ENCODE results near the gene FTO. TPM values are rescaled to one million over a fixed set of nuclear protein-coding genes. Genes with fewer than 3 reads are reported as not detected.

FTO gene
- polyA plus RNA-seq, 3 donors: 16.8 to 51.0 (median 37.7) TPM

DNA sequence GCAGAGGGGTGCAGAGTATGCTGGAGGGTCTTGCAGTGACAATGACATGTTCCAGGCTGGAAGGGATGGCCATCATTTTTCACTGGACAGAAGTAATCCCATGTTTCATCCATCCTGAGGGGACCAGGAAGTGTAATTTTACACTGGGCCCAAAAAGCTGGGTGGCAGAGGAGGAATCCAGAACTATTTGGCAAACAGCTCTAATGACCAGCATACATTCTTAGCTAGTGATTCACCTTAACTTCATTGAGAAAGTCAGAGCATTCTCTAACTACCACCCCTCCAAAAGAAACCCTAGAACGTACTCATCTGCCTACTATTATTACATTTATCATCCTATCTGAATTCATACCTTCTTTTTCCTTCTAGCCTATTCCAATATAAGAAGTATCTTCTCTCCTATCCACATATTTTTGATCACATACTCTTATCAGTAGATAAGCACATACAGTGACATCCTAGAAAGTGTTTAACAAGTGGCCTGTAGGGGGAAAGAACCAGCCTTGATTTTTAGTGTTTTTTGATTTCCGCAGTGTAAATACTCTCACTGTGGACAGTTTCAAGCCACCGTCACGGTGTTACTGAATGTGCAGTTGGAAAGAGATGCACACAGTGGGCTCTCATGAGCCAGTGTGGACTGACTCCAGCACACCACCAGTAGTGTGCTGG, 118.1 kb downstream of the FTO start:
- Histone ChIP-seq H2AFZ (ENCODE audit: insufficient read depth, low read depth, low read length, poor library complexity, severe bottlenecking) (no peak overlapping the region), H3K27me3 (ENCODE audit: control insufficient read depth in 2 of 2, insufficient read depth in 2 of 2, low read length in 2 of 2) (no peaks in the 10 kb centered on the region), H3K4me1 (ENCODE audit: control insufficient read depth in 1 of 2, insufficient read depth in 2 of 2, low read length in 2 of 2) (peaks cover 2 to 11% of the 10 kb centered on the region in 2 donors), H3K79me2 (ENCODE audit: insufficient read depth, low read length) (no peaks in the 10 kb centered on the region), H3K9ac (ENCODE audit: insufficient read depth, low read length, poor library complexity, severe bottlenecking) (no peak overlapping the region), H3K9me3 (replicated peaks in 1 of 2; ENCODE audit: control insufficient read depth in 1 of 2, insufficient read depth in 1 of 2, low read length in 2 of 2) (no peaks in the 10 kb centered on the region), H3K27ac (ENCODE audit: low read depth in 1 of 2, low read length in 2 of 2) (no peak overlapping the region), H3K4me2 (replicated peaks; ENCODE audit: extremely low read depth, low read length, poor library complexity, severe bottlenecking) (no peak overlapping the region), H3K36me3 (replicated peaks in 1 of 2; ENCODE audit: control insufficient read depth in 1 of 2, insufficient read depth in 2 of 2, low read length in 2 of 2) (peaks cover 3 to 12% of the 10 kb centered on the region in 2 donors), H4K20me1 (ENCODE audit: insufficient read depth, low read length) (no peaks in the 10 kb centered on the region), H3K4me3 (replicated peaks in 1 of 3; ENCODE audit: low read depth in 2 of 3, low read length in 3 of 3) (no peak overlapping the region)
- Mint-ChIP-seq H3K36me3 (peaks cover 6 to 8% of the 10 kb centered on the region in 2 donors), H3K9me3 (no peaks in the 10 kb centered on the region), H3K4me3 (no peak overlapping the region), H3K27me3 (ENCODE audit: low read depth in 3 of 3) (no peaks in the 10 kb centered on the region), H3K27ac (peak overlapping the region in 1 of 7 donors; percentile 18), H3K4me1 (no peaks in the 10 kb centered on the region)
- no peak for DNase-seq
- TF ChIP-seq, protein P1, sequence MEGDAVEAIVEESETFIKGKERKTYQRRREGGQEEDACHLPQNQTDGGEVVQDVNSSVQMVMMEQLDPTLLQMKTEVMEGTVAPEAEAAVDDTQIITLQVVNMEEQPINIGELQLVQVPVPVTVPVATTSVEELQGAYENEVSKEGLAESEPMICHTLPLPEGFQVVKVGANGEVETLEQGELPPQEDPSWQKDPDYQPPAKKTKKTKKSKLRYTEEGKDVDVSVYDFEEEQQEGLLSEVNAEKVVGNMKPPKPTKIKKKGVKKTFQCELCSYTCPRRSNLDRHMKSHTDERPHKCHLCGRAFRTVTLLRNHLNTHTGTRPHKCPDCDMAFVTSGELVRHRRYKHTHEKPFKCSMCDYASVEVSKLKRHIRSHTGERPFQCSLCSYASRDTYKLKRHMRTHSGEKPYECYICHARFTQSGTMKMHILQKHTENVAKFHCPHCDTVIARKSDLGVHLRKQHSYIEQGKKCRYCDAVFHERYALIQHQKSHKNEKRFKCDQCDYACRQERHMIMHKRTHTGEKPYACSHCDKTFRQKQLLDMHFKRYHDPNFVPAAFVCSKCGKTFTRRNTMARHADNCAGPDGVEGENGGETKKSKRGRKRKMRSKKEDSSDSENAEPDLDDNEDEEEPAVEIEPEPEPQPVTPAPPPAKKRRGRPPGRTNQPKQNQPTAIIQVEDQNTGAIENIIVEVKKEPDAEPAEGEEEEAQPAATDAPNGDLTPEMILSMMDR (IDR thresholded peaks at IDR 0.05): no peak
- intact Hi-C loops (cut with micrococcal nuclease): no loop called here
- WGBS (ENCODE audit: insufficient coverage): 92% methylated on average over 2 of the region's 4 CpGs

DNA sequence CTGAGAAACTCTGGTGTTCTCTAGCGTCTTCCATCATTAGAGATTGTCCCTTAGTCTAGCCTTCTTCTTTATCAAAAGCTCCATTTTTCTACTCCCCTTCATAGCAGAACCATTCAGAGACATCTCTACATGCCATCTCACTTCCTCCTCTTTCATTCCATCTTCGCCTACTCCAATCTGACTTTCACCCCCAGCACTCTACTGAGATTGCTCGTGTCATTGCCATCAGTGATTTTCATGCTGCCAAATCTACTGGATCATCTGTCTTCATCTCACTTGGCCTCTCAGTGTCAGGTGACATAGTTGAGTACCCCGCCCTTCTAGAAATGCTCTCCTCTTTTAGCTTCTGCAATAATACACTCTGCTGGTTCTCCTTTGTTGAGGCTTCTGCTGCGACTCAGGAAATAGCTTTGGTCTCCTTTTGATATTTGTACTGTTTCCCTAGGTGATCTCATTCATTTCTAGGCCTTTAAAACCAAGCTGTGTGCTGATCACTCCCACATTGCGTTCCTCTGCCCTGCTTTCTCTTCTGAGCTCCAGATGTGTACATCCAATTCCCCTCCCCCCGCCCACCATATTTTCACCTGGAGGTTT, 119.1 kb downstream of the FTO start:
- no peak overlapping the region for H3K4me3 Mint-ChIP-seq
- peaks cover 6 to 10% of the 10 kb centered on the region in 2 donors for H3K36me3 Mint-ChIP-seq
- H3K4me2 ChIP-seq (replicated peaks; ENCODE audit: extremely low read depth, low read length, poor library complexity, severe bottlenecking): peak overlapping the region; percentile 32
- 95% methylated on average over 4 of the region's 7 CpGs for WGBS (ENCODE audit: insufficient coverage)
- no peaks in the 10 kb centered on the region for H3K27me3 ChIP-seq (ENCODE audit: control insufficient read depth in 2 of 2, insufficient read depth in 2 of 2, low read length in 2 of 2)
- intact Hi-C loops (cut with micrococcal nuclease): no loop called here
- H3K4me1 Mint-ChIP-seq: no peaks in the 10 kb centered on the region
- no peaks in the 10 kb centered on the region for H3K79me2 ChIP-seq (ENCODE audit: insufficient read depth, low read length)
- H3K36me3 ChIP-seq (replicated peaks in 1 of 2; ENCODE audit: control insufficient read depth in 1 of 2, insufficient read depth in 2 of 2, low read length in 2 of 2): peaks cover 3 to 12% of the 10 kb centered on the region in 2 donors
- no peaks in the 10 kb centered on the region for H3K9me3 ChIP-seq (replicated peaks in 1 of 2; ENCODE audit: control insufficient read depth in 1 of 2, insufficient read depth in 1 of 2, low read length in 2 of 2)
- no peak overlapping the region for H3K9ac ChIP-seq (ENCODE audit: insufficient read depth, low read length, poor library complexity, severe bottlenecking)
- H2AFZ ChIP-seq (ENCODE audit: insufficient read depth, low read depth, low read length, poor library complexity, severe bottlenecking): no peak overlapping the region
- H3K27ac Mint-ChIP-seq: no peak overlapping the region
- no peaks in the 10 kb centered on the region for H4K20me1 ChIP-seq (ENCODE audit: insufficient read depth, low read length)
- H3K27ac ChIP-seq (ENCODE audit: low read depth in 1 of 2, low read length in 2 of 2): peak overlapping the region in 1 of 2 donors; percentile 14
- peaks cover 2 to 11% of the 10 kb centered on the region in 2 donors for H3K4me1 ChIP-seq (ENCODE audit: control insufficient read depth in 1 of 2, insufficient read depth in 2 of 2, low read length in 2 of 2)
- TF ChIP-seq, protein P1 (IDR thresholded peaks at IDR 0.05): no peak
- no peaks in the 10 kb centered on the region for H3K9me3 Mint-ChIP-seq
- peak in 1 of 3 donors; percentile 29 for DNase-seq
- no peaks in the 10 kb centered on the region for H3K27me3 Mint-ChIP-seq (ENCODE audit: low read depth in 3 of 3)
- H3K4me3 ChIP-seq (replicated peaks in 1 of 3; ENCODE audit: low read depth in 2 of 3, low read length in 3 of 3): peak overlapping the region in 1 of 3 experiments; percentile 28

All from CD14-positive monocyte (primary cell).